SKM-1 (cell line): ENCODE measurements around the gene ADCY2.
"Not testable (repeated sequence)": the region's sequence is repeated elsewhere in the genome, so short reads cannot be mapped to it uniquely, and the experiment has no call there.

Experiments used
- DNase-seq: peaks from one replicate; lab custom pipeline; 2025; ENCODE audit not compliant: unreplicated experiment; lab: John Stamatoyannopoulos, UW

The ADCY2 gene

DNA sequence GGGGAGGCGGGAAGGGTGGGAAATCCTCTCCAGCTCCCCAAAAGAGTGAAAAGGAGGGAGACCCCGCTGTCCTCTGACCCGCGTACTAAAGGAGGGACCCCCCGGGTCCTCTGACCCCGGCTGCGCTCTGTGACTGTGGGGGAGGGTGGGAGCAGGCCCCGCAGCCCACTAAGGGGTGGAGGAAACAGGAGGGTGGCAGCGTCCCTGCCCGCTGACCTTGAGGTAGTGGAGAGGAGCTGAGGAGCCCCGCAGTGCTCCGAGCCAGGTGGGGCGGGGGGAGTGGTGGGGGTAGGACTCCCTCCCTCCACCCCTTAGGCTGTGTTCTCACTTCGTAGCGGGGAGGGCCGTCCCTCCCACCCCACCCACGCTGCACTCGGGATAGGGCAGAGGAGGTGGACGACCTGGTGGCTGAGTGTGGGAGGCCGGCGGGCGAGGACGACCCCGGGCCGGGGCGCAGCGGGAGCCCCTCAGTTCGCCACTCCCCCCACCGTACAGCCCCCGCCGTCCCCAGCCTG is 449 bp upstream of the ADCY2 start:
- DNase-seq, result no peak

DNA sequence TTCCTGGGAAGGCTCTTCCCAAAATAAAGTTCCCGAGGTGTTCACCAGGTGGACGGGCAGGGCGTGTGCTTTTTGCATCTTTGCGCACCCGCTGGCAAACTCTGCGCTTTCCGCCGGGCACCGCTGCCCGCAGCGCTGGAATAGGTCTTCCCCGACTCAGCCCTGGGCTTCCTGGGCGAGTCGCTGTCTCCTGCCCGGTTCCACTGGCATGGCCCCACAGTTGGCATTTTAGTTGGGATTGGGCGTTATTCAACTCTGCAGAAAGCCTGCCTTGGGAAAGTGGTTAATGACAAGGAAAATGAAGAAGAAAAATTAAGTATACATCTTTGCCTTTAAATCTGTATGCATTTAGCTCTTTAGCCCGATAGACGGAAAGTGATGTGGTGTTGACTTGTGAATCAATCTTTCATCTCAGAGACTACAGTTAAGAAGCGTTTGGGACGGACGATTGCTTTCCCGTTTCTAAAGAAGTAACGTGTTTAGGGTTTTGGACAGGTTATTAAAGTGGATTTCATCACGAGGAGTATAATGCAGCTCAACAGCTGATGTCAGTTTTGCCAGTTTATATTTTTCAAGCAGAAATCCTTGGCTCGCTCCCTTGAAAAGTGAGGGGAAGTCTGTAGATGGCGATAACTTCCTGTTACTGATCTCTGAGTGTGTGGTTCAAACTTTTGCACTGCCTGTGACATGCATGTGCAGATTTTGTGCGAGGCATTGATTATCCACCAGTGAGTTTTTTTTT is 946 bp downstream of the ADCY2 start:
- DNase-seq, result no peak

- no peak for DNase-seq
These were observed 2.0 kb downstream of the ADCY2 start for GRCh38 chr5:7397937-7398336.

DNA sequence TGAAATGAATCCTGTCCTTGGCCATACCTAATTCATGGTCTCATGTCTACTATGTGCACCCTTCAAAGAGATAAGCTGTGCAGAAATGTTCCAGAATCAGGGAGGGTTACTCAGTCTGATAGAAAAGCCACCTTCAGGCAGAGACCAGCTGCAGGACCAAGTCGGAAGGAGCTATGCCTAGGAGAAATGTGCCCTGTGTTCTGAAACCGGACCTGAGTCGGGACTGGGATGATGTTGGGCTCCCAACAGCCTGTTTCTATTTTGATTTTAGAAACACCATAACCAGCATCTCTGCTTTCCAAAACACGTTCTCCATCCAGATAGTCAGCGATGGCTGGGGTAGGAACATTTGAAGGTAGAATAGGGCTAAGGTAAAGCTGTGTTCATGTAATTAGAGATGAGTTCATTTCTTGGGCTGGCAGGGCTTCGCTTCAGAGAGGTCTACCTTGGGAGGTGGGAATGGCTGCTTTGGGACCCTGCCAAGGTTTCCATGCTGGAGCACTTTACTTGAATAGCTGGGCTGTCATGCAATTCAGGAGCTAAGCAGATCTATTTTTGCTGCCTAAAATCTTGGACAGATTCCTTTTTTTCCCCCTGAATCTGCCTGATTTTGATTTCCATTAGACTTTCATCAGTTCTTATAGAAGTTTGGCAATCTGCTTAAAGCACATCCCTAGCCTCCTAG is 2.8 kb downstream of the ADCY2 start:
- DNase-seq, result no peak

DNA sequence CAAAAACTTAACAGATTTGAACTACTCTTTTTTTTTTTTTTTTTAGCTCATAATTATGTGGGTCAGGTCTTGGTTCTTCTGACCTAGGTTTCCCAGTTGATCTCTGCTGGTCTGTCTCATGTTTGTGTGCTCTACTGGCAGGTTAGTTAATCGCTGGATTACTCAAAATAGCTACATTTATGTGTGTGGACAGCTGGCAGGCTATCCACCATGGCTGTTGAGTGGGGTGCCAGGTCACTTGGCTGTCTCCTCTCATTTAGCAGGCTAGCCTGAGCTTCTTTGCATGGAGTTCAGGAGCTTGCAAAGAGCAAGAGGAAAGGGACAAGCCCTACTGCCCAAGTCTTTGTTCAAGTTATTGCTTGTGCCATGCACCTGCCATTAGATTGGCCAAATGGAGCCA is 9.3 kb downstream of the ADCY2 start:
- DNase-seq, result no peak

DNA sequence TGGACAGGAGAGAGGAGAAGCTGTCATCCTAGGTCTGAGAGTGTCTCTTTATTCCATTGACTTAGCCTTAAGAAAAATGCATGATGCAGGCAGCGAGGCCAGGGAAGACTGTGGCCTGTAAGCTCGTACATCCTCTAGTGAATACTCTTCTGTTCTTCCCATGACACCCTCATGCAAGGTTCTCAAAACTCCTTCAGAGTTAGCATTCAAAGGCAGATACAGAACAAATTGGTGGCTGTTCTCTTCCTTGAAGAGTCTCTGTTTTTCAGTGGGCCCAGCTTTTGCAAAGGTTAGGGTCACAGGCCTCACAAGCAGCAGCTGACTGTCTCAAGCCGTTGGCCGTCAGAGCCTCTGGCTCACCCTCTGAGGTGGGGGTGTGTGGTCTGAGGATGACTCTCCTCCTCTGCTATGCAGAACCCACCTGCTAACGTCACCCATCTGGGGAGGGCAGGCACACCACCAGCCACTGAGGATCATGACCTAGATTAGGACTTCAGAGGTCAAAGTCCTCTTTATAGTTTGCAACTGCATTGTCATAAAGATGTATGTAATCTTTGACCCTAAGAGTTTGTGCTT is 15.1 kb downstream of the ADCY2 start:
- no peak for DNase-seq

DNA sequence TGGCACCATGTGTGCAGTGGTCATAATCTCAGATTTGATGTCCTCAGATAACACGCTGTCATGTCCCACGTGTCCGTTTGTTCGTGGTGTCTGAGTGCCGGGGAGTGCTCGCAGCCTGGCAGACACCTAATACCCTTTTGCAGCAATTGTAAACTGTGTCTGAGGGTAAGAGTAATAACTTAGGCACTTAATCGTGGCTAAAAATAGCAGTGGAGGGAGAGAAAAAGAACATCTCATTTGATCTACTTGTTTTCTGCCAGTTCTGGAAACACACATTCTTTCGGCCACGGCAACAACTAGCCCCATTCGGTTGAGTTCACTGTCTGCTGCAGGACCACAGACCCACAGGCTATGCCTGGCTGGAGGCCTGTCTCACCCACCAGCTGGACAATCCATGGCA is 16.5 kb downstream of the ADCY2 start:
- no peak for DNase-seq

DNA sequence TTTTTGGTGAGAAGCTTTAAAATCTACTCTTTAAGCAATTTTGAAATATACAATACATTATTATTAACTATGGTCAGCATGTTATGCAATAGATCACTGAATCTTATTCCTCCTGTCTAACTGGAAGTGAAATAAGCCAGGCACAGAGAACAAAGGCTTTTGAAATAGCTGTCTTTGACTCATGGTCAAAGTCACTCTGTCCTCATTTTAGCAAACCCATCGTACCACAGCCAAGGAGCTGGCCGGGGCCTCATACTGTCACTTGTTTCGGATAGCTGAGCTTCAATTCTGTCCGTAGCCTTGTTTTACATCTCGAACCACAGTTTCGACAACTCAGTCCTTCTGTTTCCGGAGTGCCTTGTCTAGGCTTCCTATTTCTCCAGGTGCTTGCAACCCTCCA is 19.2 kb downstream of the ADCY2 start:
- no peak for DNase-seq

DNA sequence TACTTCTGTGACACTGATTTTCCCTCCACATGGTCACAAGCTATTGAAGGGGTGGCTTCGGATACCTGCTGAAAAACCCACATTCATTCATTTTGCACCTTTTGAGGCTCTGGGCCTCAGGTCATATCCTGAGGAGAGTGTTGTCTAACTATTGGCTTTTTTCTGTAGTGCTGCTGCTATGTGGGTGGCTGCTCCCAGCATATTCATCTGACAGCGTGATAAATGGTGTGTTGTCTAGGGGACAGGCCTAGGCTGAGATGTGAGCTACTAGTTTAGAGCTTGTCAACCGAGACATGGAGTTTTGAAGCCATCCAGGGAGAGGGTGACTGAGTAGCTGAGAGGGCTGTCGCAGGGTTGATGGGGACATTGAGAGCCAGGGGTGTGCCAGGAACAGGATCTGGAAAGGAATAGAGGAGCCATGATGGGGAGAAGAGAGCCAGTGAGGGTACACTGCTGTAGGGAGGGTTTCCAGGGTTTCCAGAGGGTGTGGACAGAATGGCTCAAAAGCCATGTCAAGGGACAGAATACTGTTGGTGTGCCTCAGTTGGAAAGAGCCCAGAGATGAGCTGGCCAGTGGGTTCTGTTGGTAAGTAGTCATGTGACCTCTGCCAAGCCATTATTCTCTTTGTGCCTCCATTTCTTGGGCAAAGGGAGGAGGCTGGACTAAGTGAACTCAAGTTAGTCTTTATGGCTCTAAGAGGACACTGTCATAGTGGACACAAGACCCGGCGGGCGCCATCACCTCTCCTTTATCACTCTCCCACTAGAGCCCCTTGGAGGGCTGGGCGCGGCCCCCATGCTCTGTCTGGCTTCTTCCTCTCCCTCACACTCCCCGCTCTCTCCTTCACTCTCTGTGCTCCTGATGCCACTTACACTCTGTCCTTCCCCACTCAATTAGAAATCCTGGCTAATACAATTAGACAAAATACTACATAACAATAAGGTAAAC is 19.9 kb downstream of the ADCY2 start:
- no peak for DNase-seq

GRCh38 chr5:7418276-7418675 is 22.3 kb downstream of the ADCY2 start:
- no peak for DNase-seq

DNA sequence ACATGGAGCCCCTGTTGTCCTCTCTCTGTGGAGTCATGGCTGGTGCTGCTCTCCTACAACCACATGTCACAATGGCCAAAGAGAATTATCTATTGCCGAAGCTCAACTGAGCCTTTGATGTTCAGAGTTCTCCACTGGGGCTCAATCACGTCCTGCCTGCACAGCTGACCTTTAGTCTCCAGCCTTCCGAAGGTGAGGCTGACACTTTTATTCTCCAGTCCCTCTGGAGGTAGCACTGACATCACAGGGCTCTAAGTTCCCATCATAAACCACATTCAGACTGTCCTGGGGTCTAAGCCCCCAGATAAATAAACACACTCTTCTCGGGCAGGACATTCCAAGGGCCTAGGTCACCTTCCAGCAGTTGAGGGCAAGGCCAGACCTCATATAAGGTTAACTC is 23.4 kb downstream of the ADCY2 start:
- no peak for DNase-seq

- DNase-seq, result no peak
These were observed 23.9 kb downstream of the ADCY2 start for GRCh38 chr5:7419846-7420245.

DNA sequence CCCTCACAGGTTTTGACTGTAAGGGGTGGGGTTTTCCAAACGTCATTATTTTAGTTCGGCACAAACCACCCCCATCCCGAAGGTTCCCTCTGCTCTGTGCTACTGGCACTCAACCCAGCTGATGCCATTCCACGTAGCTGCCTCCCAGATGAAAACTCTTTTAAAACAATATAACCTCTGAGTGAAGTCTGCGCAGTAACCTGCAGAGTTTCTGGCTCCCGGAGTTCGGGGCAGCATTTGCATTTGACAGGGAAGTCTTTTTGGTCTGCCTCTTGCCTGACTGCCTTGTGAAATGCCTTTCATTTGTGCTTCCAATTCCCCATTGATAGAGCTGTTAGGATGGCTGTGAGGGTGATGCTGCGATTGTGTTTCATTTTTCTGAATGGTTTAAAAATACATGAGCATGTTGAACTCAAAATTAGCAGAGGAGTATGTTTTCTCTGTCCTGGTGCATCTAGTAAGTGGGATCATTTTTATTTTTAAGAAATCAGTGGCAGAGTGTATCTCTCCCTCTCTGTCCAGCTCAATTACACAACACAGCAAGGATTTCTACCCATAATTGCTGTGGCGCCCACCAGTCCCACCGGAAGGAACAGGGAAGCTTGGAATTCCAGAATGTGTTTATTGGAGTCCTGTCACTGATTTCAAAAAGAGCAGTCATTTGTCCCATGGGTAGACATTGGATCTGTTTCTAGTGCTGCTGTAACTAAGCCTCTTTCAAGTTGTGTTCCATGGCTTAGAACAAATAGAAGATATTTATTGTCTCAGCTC is 24.8 kb downstream of the ADCY2 start:
- DNase-seq, result no peak

GRCh38 chr5:7422316-7423106 is 26.6 kb downstream of the ADCY2 start:
- no peak for DNase-seq

- not testable (repeated sequence) for DNase-seq
These were observed 27.3 kb downstream of the ADCY2 start for GRCh38 chr5:7423231-7423630.

DNA sequence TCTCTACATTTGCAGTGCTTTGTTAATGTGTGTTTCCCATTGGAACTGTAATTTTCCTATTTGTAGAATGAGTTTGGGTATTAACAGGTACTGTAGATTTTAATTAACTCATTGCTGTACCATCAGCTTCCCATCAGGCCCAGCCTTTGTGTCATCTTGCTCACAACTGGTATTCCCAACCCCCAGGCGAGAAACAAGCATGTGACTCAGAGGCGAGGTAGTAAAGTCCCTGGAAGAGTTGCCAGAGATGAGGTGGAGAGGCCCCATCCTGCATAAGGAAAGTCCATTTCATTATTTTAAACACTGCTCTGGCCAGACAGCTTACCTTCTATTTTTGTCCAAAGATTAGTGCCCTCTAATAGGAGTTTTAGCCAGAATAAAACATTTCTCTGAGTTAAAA is 29.9 kb downstream of the ADCY2 start:
- no peak for DNase-seq

- DNase-seq, result no peak
These were observed 30.3 kb downstream of the ADCY2 start for GRCh38 chr5:7426284-7426683.

DNA sequence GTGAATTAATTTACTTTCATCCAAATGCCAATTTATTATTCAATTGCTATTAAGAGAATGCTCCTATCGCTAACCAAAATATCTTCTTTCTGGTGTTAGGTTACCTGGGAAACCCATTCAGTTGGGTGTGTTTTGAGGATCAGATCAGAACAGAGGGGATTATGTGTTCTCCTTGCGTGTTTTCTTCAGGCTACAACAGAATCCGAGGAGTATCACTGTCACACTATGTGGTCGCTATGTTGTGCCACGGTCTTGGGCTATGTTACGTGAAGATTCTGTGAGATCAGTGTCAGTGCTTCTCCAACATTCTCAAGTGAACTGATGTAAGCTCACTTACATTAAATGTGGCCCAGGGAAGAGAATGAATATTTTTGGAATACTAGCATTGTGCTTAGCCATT is 39.0 kb downstream of the ADCY2 start:
- no peak for DNase-seq

- no peak for DNase-seq
These were observed 39.6 kb downstream of the ADCY2 start for GRCh38 chr5:7435503-7435902.

DNA sequence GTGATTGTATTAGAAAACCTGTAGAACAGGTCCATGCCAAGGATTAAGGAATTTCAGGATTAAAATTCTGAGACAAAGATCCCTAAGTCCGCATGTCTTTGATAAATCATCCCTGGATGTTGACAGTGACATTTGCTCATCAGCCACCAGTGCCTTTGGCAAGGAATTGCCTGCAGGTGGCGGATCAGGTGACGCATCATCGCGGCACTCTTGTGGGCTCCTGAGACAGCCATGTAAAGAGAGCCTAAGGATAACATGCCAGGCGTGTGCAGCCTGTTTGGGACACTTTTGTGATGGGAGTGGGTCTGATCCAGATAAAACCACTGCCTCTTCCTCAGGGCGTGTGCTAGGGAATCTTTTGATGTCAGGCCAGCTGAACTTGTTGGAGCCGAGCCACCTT is 40.6 kb downstream of the ADCY2 start:
- no peak for DNase-seq
